T-helper 2 cell (primary cell): ENCODE data around the gene LRP1B.
A peak's percentile ranks its signal among the peaks of the same experiment; 100 is the strongest.

Experiments used
- DNase-seq, 5 experiments: peaks; one replicate each; pipeline versions ENCODE4 v3.0.0 to v3.0.0-alpha.2; 2012 to 2022
- total RNA-seq, 2 donors: gene quantifications; one replicate each; lab custom pipeline; 2026; lab: John Stamatoyannopoulos, UW

Gene LRP1B
- total RNA-seq: 0.40 to 0.62 reads per million in 2 donors

- no peak for DNase-seq
Measured at GRCh38 chr2:142131010-142131669, at the start of gene LRP1B. TSS of gene LRP1B (minus strand) at chr2:142131016. CDS start at chr2:142130729, 287 bp downstream.

GRCh38 chr2:142179686-142180085 lies 48.9 kb upstream of the LRP1B start:
- DNase-seq: no peak

GRCh38 chr2:142178604-142179003 lies 47.8 kb upstream of the LRP1B start:
- no peak for DNase-seq

GRCh38 chr2:142176941-142177340 lies 46.1 kb upstream of the LRP1B start:
- DNase-seq: no peak

GRCh38 chr2:142175813-142176338 lies 45.1 kb upstream of the LRP1B start:
- no peak for DNase-seq

GRCh38 chr2:142174176-142174575 lies 43.4 kb upstream of the LRP1B start:
- DNase-seq: no peak

GRCh38 chr2:142170847-142171246 lies 40.0 kb upstream of the LRP1B start:
- no peak for DNase-seq

- DNase-seq: no peak
Measured at GRCh38 chr2:142165790-142166189, 35.0 kb upstream of the LRP1B start.

- DNase-seq: no peak
Measured at GRCh38 chr2:142153601-142154000, 22.8 kb upstream of the LRP1B start.

- no peak for DNase-seq
Measured at GRCh38 chr2:142150453-142150852, 19.6 kb upstream of the LRP1B start.

GRCh38 chr2:142144547-142144946 lies 13.7 kb upstream of the LRP1B start:
- DNase-seq: no peak

GRCh38 chr2:142142595-142142994 lies 11.8 kb upstream of the LRP1B start:
- DNase-seq: no peak

GRCh38 chr2:142140434-142140845 lies 9.6 kb upstream of the LRP1B start:
- DNase-seq: peak in 1 of 5 experiments; percentile 3

GRCh38 chr2:142139384-142139783 lies 8.6 kb upstream of the LRP1B start:
- no peak for DNase-seq

- DNase-seq: no peak
Measured at GRCh38 chr2:142136571-142136970, 5.8 kb upstream of the LRP1B start.

GRCh38 chr2:142134911-142135310 lies 4.1 kb upstream of the LRP1B start:
- DNase-seq: no peak

- DNase-seq: peak in 1 of 5 experiments; percentile 20
Measured at GRCh38 chr2:142130111-142131009, 456 bp downstream of the LRP1B start.

- DNase-seq: no peak
Measured at GRCh38 chr2:142128105-142128504, 2.7 kb downstream of the LRP1B start.

- DNase-seq: no peak
Measured at GRCh38 chr2:142127248-142127647, 3.6 kb downstream of the LRP1B start.

- DNase-seq: no peak
Measured at GRCh38 chr2:142124706-142125105, 6.1 kb downstream of the LRP1B start.

GRCh38 chr2:142119347-142119746 lies 11.5 kb downstream of the LRP1B start:
- no peak for DNase-seq

GRCh38 chr2:142112757-142113221 lies 18.0 kb downstream of the LRP1B start:
- no peak for DNase-seq

- no peak for DNase-seq
Measured at GRCh38 chr2:142104134-142104758, 26.6 kb downstream of the LRP1B start.
